ENCODE measurements around the gene DHRS7B. TPM values are rescaled to one million over a fixed set of nuclear protein-coding genes. Genes with fewer than 3 reads are reported as not detected.

The DHRS7B gene
- total RNA-seq, 1 donor from 2014 or later, result 19.9 TPM

GRCh38 chr17:21170809-21171208, 44.0 kb downstream of the DHRS7B start:
- no peak for TF ChIP-seq CTCF (IDR thresholded peaks at IDR 0.05; ENCODE audit: unreplicated experiment)
- Mint-ChIP-seq H3K9me3 (ENCODE audit: low read depth) (no peaks in the 10 kb centered on the region), H3K27ac (peak overlapping the region; percentile 18), H3K4me3 (ENCODE audit: low read depth) (no peak overlapping the region), H3K36me3 (ENCODE audit: insufficient read depth) (peaks cover 10% of the 10 kb centered on the region), H3K27me3 (no peaks in the 10 kb centered on the region), H3K4me1 (ENCODE audit: low read depth) (no peaks in the 10 kb centered on the region)
- DNase-seq (ENCODE audit: low spot score, unreplicated experiment), result no peak

GRCh38 chr17:21171309-21171922, 44.7 kb downstream of the DHRS7B start:
- H3K9me3 Mint-ChIP-seq (ENCODE audit: low read depth), result no peaks in the 10 kb centered on the region
- no peak overlapping the region for H3K4me3 Mint-ChIP-seq (ENCODE audit: low read depth)
- no peak overlapping the region for H3K27ac Mint-ChIP-seq
- H3K27me3 Mint-ChIP-seq, result no peaks in the 10 kb centered on the region
- no peak for DNase-seq (ENCODE audit: low spot score, unreplicated experiment)
- no peak for TF ChIP-seq CTCF (IDR thresholded peaks at IDR 0.05; ENCODE audit: unreplicated experiment)
- H3K4me1 Mint-ChIP-seq (ENCODE audit: low read depth), result no peaks in the 10 kb centered on the region
- peaks cover 10% of the 10 kb centered on the region for H3K36me3 Mint-ChIP-seq (ENCODE audit: insufficient read depth)

GRCh38 chr17:21171970-21172510, 45.3 kb downstream of the DHRS7B start:
- Mint-ChIP-seq H3K27ac (peak overlapping the region; percentile 74), H3K27me3 (no peaks in the 10 kb centered on the region), H3K9me3 (ENCODE audit: low read depth) (no peaks in the 10 kb centered on the region), H3K36me3 (ENCODE audit: insufficient read depth) (peaks cover 10% of the 10 kb centered on the region), H3K4me1 (ENCODE audit: low read depth) (no peaks in the 10 kb centered on the region), H3K4me3 (ENCODE audit: low read depth) (no peak overlapping the region)
- DNase-seq (ENCODE audit: low spot score, unreplicated experiment), result no peak
- TF ChIP-seq CTCF (IDR thresholded peaks at IDR 0.05; ENCODE audit: unreplicated experiment), result no peak

GRCh38 chr17:21172846-21173245, 46.1 kb downstream of the DHRS7B start:
- Mint-ChIP-seq H3K27me3 (no peaks in the 10 kb centered on the region), H3K36me3 (ENCODE audit: insufficient read depth) (peaks cover 10% of the 10 kb centered on the region), H3K27ac (no peak overlapping the region), H3K9me3 (ENCODE audit: low read depth) (no peaks in the 10 kb centered on the region), H3K4me1 (ENCODE audit: low read depth) (no peaks in the 10 kb centered on the region), H3K4me3 (ENCODE audit: low read depth) (no peak overlapping the region)
- no peak for DNase-seq (ENCODE audit: low spot score, unreplicated experiment)
- no peak for TF ChIP-seq CTCF (IDR thresholded peaks at IDR 0.05; ENCODE audit: unreplicated experiment)

- H3K36me3 Mint-ChIP-seq (ENCODE audit: insufficient read depth), result peaks cover 10% of the 10 kb centered on the region
- H3K9me3 Mint-ChIP-seq (ENCODE audit: low read depth), result no peaks in the 10 kb centered on the region
- no peaks in the 10 kb centered on the region for H3K4me1 Mint-ChIP-seq (ENCODE audit: low read depth)
- H3K4me3 Mint-ChIP-seq (ENCODE audit: low read depth), result no peak overlapping the region
- no peak for DNase-seq (ENCODE audit: low spot score, unreplicated experiment)
- H3K27me3 Mint-ChIP-seq, result no peaks in the 10 kb centered on the region
- H3K27ac Mint-ChIP-seq, result no peak overlapping the region
- no peak for TF ChIP-seq CTCF (IDR thresholded peaks at IDR 0.05; ENCODE audit: unreplicated experiment)
Measured at GRCh38 chr17:21173543-21173942, 46.8 kb downstream of the DHRS7B start.
